ENCODE measurements around the gene CPLX4.

Gene CPLX4

GRCh38 chr18:59267503-59268126, 50.8 kb downstream of the CPLX4 start:
- no peak overlapping the region for H3K4me3 ChIP-seq (replicated peaks; ENCODE audit: low read depth, low read length)
- DNase-seq (ENCODE audit: low read depth): no peak
- TF ChIP-seq CTCF (IDR thresholded peaks at IDR 0.05; ENCODE audit: low read length, missing control alignments): no peak

- no peak for TF ChIP-seq CTCF (IDR thresholded peaks at IDR 0.05; ENCODE audit: low read length, missing control alignments)
- DNase-seq (ENCODE audit: low read depth): no peak
- no peak overlapping the region for H3K4me3 ChIP-seq (replicated peaks; ENCODE audit: low read depth, low read length)
These were observed 51.5 kb downstream of the CPLX4 start for GRCh38 chr18:59266886-59267502.

GRCh38 chr18:59266459-59266858, 52.0 kb downstream of the CPLX4 start:
- no peak for TF ChIP-seq CTCF (IDR thresholded peaks at IDR 0.05; ENCODE audit: low read length, missing control alignments)
- H3K4me3 ChIP-seq (replicated peaks; ENCODE audit: low read depth, low read length): no peak overlapping the region
- DNase-seq (ENCODE audit: low read depth): no peak

- TF ChIP-seq CTCF (IDR thresholded peaks at IDR 0.05; ENCODE audit: low read length, missing control alignments): no peak
- H3K4me3 ChIP-seq (replicated peaks; ENCODE audit: low read depth, low read length): no peak overlapping the region
- no peak for DNase-seq (ENCODE audit: low read depth)
These were observed 52.5 kb downstream of the CPLX4 start for GRCh38 chr18:59265974-59266369.

- H3K4me3 ChIP-seq (replicated peaks; ENCODE audit: low read depth, low read length): peak overlapping the region; percentile 24
- DNase-seq (ENCODE audit: low read depth): no peak
- TF ChIP-seq CTCF (IDR thresholded peaks at IDR 0.05; ENCODE audit: low read length, missing control alignments): no peak
These were observed 53.0 kb downstream of the CPLX4 start for GRCh38 chr18:59265246-59265973.

GRCh38 chr18:59264651-59265245, 53.7 kb downstream of the CPLX4 start:
- no peak for DNase-seq (ENCODE audit: low read depth)
- no peak for TF ChIP-seq CTCF (IDR thresholded peaks at IDR 0.05; ENCODE audit: low read length, missing control alignments)
- H3K4me3 ChIP-seq (replicated peaks; ENCODE audit: low read depth, low read length): no peak overlapping the region

All from fibroblast of pulmonary artery (primary cell).